ENCODE measurements around the gene HABP4.
"Not testable (repeated sequence)": the region's sequence is repeated elsewhere in the genome, so short reads cannot be mapped to it uniquely, and the experiment has no call there.

Gene HABP4

GRCh38 chr9:96496368-96497116, 46.6 kb downstream of the HABP4 start:
- DNase-seq (ENCODE audit: extremely low read depth in 1 of 2, low read depth in 1 of 2), result no peak

- DNase-seq (ENCODE audit: extremely low read depth in 1 of 2, low read depth in 1 of 2), result no peak
Observed at GRCh38 chr9:96497117-96497399, 47.1 kb downstream of the HABP4 start.

GRCh38 chr9:96498796-96499195, 48.8 kb downstream of the HABP4 start:
- no peak for DNase-seq (ENCODE audit: extremely low read depth in 1 of 2, low read depth in 1 of 2)

- no peak for DNase-seq (ENCODE audit: extremely low read depth in 1 of 2, low read depth in 1 of 2)
Observed at GRCh38 chr9:96499257-96499656, 49.3 kb downstream of the HABP4 start.

GRCh38 chr9:96500696-96501632, 51.0 kb downstream of the HABP4 start:
- no peak for DNase-seq (ENCODE audit: extremely low read depth in 1 of 2, low read depth in 1 of 2)

GRCh38 chr9:96501633-96502538, 51.9 kb downstream of the HABP4 start:
- DNase-seq (ENCODE audit: extremely low read depth in 1 of 2, low read depth in 1 of 2), result no peak

GRCh38 chr9:96502539-96503373, 52.8 kb downstream of the HABP4 start:
- no peak for DNase-seq (ENCODE audit: extremely low read depth in 1 of 2, low read depth in 1 of 2)

- not testable (repeated sequence) for DNase-seq (ENCODE audit: extremely low read depth in 1 of 2, low read depth in 1 of 2)
Observed at GRCh38 chr9:96503374-96503748, 53.4 kb downstream of the HABP4 start.

GRCh38 chr9:96503918-96504317, 53.9 kb downstream of the HABP4 start:
- no peak for DNase-seq (ENCODE audit: extremely low read depth in 1 of 2, low read depth in 1 of 2)

- DNase-seq (ENCODE audit: extremely low read depth in 1 of 2, low read depth in 1 of 2), result no peak
Observed at GRCh38 chr9:96505316-96505991, 55.5 kb downstream of the HABP4 start.

- no peak for DNase-seq (ENCODE audit: extremely low read depth in 1 of 2, low read depth in 1 of 2)
Observed at GRCh38 chr9:96508227-96508940, 58.4 kb downstream of the HABP4 start.

GRCh38 chr9:96509026-96509425, 59.1 kb downstream of the HABP4 start:
- no peak for DNase-seq (ENCODE audit: extremely low read depth in 1 of 2, low read depth in 1 of 2)

GRCh38 chr9:96509848-96510247, 59.9 kb downstream of the HABP4 start:
- no peak for DNase-seq (ENCODE audit: extremely low read depth in 1 of 2, low read depth in 1 of 2)

GRCh38 chr9:96510258-96510657, 60.3 kb downstream of the HABP4 start:
- DNase-seq (ENCODE audit: extremely low read depth in 1 of 2, low read depth in 1 of 2), result no peak

GRCh38 chr9:96512240-96512639, 62.3 kb downstream of the HABP4 start:
- no peak for DNase-seq (ENCODE audit: extremely low read depth in 1 of 2, low read depth in 1 of 2)

GRCh38 chr9:96513622-96514021, 63.7 kb downstream of the HABP4 start:
- no peak for DNase-seq (ENCODE audit: extremely low read depth in 1 of 2, low read depth in 1 of 2)

GRCh38 chr9:96514108-96514799, 64.3 kb downstream of the HABP4 start:
- DNase-seq (ENCODE audit: extremely low read depth in 1 of 2, low read depth in 1 of 2), result no peak

GRCh38 chr9:96514800-96515158, 64.8 kb downstream of the HABP4 start:
- DNase-seq (ENCODE audit: extremely low read depth in 1 of 2, low read depth in 1 of 2), result no peak

Measured in stimulated activated CD8-positive, alpha-beta memory T cell treated with anti-CD3 and anti-CD28 coated beads, Interleukin-7, amount 100 ng/mL, for 48 hours (primary cell).